HEK293 (cell line): ENCODE measurements around the gene MECP2.

Experiments used
- CTCF ChIA-PET: fragments of 350-600 bp; formaldehyde crosslinking; extraction: SDS; loops from one replicate; lab custom pipeline; 2021; ENCODE audit warnings: antibody characterized with exemption; lab: Yijun Ruan, JAX
- POLR2A ChIA-PET: fragments of 300-600 bp; formaldehyde crosslinking; extraction: SDS; loops from one replicate; lab custom pipeline; 2020; ENCODE audit warnings: antibody characterized with exemption, inconsistent platforms; lab: Yijun Ruan, JAX
- H3K27ac ChIP-seq: fragments of 200-500 bp; sonication (Bioruptor generic); 2 replicates; pipeline ENCODE4 v1.5.1; 2014; ENCODE audit warnings: low read depth, low read length, control low read depth, inconsistent platforms; ENCODE audit errors: extremely low read depth
- H3K36me3 ChIP-seq, 2 experiments: fragments of 200-500 bp in 1 of 2; sonication (Bioruptor generic) in 1 of 2; 1 replicate in 1 of 2; 2 replicates in 1 of 2; pipeline ENCODE4 v1.5.1; 2014 to 2017; ENCODE audit warnings: inconsistent platforms in 2 of 2, low read length in 2 of 2; ENCODE audit not compliant: control insufficient read depth in 2 of 2, insufficient read depth in 1 of 2
- H3K4me1 ChIP-seq: fragments of 200-500 bp; sonication (Bioruptor generic); 2 replicates; pipeline ENCODE4 v1.5.1; 2014; ENCODE audit warnings: mild to moderate bottlenecking, low read length, inconsistent platforms; ENCODE audit not compliant: control insufficient read depth, insufficient read depth
- H3K4me3 ChIP-seq: 2 replicates; pipeline ENCODE4 v1.5.1; 2011; ENCODE audit warnings: low read depth, mild to moderate bottlenecking, control low read depth, low read length, moderate library complexity
- H3K9me3 ChIP-seq: fragments of 200-500 bp; sonication (Bioruptor generic); 2 replicates; pipeline ENCODE4 v1.5.1; 2014; ENCODE audit warnings: low read depth, low read length, inconsistent platforms; ENCODE audit not compliant: control insufficient read depth, insufficient read depth
- OVOL3 ChIP-seq: fragments of 450-650 bp; formaldehyde crosslinking; IDR thresholded peaks from 2 replicates; pipeline ENCODE4 v1.5.1; 2016; ENCODE audit warnings: missing biosample characterization, missing genetic modification characterization
- PATZ1 ChIP-seq: fragments of 450-650 bp; formaldehyde crosslinking; IDR thresholded peaks from 2 replicates; pipeline ENCODE4 v1.5.1; 2016; ENCODE audit warnings: missing biosample characterization, missing genetic modification characterization
- PRDM1 ChIP-seq: fragments of 450-650 bp; formaldehyde crosslinking; IDR thresholded peaks from 2 replicates; pipeline ENCODE4; 2016; ENCODE audit warnings: missing biosample characterization, missing genetic modification characterization
- PRDM10 ChIP-seq: fragments of 450-650 bp; formaldehyde crosslinking; IDR thresholded peaks from 2 replicates; pipeline ENCODE4 v1.5.1; 2016; ENCODE audit warnings: missing biosample characterization, missing genetic modification characterization
- SALL2 ChIP-seq: fragments of 450-650 bp; formaldehyde crosslinking; IDR thresholded peaks from 2 replicates; pipeline ENCODE4 v1.5.0; 2017; ENCODE audit warnings: missing biosample characterization, mild to moderate bottlenecking, missing genetic modification characterization, borderline replicate concordance
- SCRT2 ChIP-seq: fragments of 450-650 bp; formaldehyde crosslinking; IDR thresholded peaks from 2 replicates; pipeline ENCODE4 v1.5.1; 2016; ENCODE audit warnings: missing biosample characterization, missing genetic modification characterization
- SP2 ChIP-seq: fragments of 450-650 bp; formaldehyde crosslinking; IDR thresholded peaks from 2 replicates; pipeline ENCODE4 v1.5.1; 2016; ENCODE audit warnings: missing biosample characterization, missing genetic modification characterization
- ZNF121 ChIP-seq: fragments of 450-650 bp; formaldehyde crosslinking; IDR thresholded peaks from 2 replicates; pipeline ENCODE4 v1.5.1; 2016; ENCODE audit warnings: missing biosample characterization, missing genetic modification characterization
- ZNF214 ChIP-seq: fragments of 450-650 bp; formaldehyde crosslinking; IDR thresholded peaks from 2 replicates; pipeline ENCODE4 v1.5.1; 2017; ENCODE audit warnings: missing biosample characterization, mild to moderate bottlenecking, missing genetic modification characterization, borderline replicate concordance
- ZNF23 ChIP-seq: fragments of 450-650 bp; formaldehyde crosslinking; IDR thresholded peaks from 2 replicates; pipeline ENCODE4 v1.5.1; 2016; ENCODE audit warnings: missing biosample characterization, missing genetic modification characterization, borderline replicate concordance
- ZNF324 ChIP-seq: fragments of 450-650 bp; formaldehyde crosslinking; IDR thresholded peaks from 2 replicates; pipeline ENCODE4 v1.5.1; 2016; ENCODE audit warnings: missing biosample characterization, missing genetic modification characterization
- ZNF426 ChIP-seq: fragments of 450-650 bp; formaldehyde crosslinking; IDR thresholded peaks from 2 replicates; pipeline ENCODE4 v1.5.1; 2017; ENCODE audit warnings: missing biosample characterization, missing genetic modification characterization, mild to moderate bottlenecking, inconsistent platforms, moderate library complexity
- ZNF488 ChIP-seq: fragments of 450-650 bp; formaldehyde crosslinking; IDR thresholded peaks from 2 replicates; pipeline ENCODE4 v1.5.1; 2016; ENCODE audit warnings: missing biosample characterization, missing genetic modification characterization
- ZNF501 ChIP-seq: fragments of 450-650 bp; formaldehyde crosslinking; IDR thresholded peaks from 2 replicates; pipeline ENCODE4 v1.5.1; 2016; ENCODE audit warnings: missing biosample characterization, missing genetic modification characterization
- ZNF558 ChIP-seq: fragments of 450-650 bp; formaldehyde crosslinking; IDR thresholded peaks from 2 replicates; pipeline ENCODE4 v1.5.1; 2016; ENCODE audit warnings: missing biosample characterization, missing genetic modification characterization
- ZNF585B ChIP-seq: fragments of 450-650 bp; formaldehyde crosslinking; IDR thresholded peaks from 2 replicates; pipeline ENCODE4 v1.5.1; 2016; ENCODE audit warnings: missing biosample characterization, missing genetic modification characterization
- ZNF621 ChIP-seq: fragments of 450-650 bp; formaldehyde crosslinking; IDR thresholded peaks from 2 replicates; pipeline ENCODE4 v1.5.1; 2017; ENCODE audit warnings: missing biosample characterization, missing genetic modification characterization
- ZNF623 ChIP-seq: fragments of 450-650 bp; formaldehyde crosslinking; IDR thresholded peaks from 2 replicates; pipeline ENCODE4 v1.5.1; 2016; ENCODE audit warnings: missing biosample characterization, missing genetic modification characterization
- ZNF747 ChIP-seq: fragments of 450-650 bp; formaldehyde crosslinking; IDR thresholded peaks from 2 replicates; pipeline ENCODE4 v1.5.1; 2016; ENCODE audit warnings: missing biosample characterization, missing genetic modification characterization
- ZSCAN16 ChIP-seq: fragments of 450-650 bp; formaldehyde crosslinking; IDR thresholded peaks from 2 replicates; pipeline ENCODE4 v1.5.1; 2016; ENCODE audit warnings: missing biosample characterization, missing genetic modification characterization
- ZSCAN30 ChIP-seq: fragments of 450-650 bp; IDR thresholded peaks from 2 replicates; pipeline ENCODE4 v1.5.1; 2018; ENCODE audit warnings: missing biosample characterization, mild to moderate bottlenecking, missing genetic modification characterization, moderate library complexity

Gene MECP2

GRCh38 chrX:154040863-154041262 is 56.7 kb downstream of the MECP2 start:
- Histone ChIP-seq H3K27ac (no peak overlapping the region), H3K4me1 (0 out of 2 replicates have a peak, but pooled peaks cover under 1% of the 10 kb centered on the region), H3K9me3 (no peaks in the 10 kb centered on the region), H3K4me3 (no peak overlapping the region), H3K36me3 (peaks cover 0 to 11% of the 10 kb centered on the region in 2 experiments; a peak in 1 of 3 replicates)
- CTCF ChIA-PET, result interaction anchor here (0.5 to 4.8 kb wide), 4 partner anchors 9 to 1159 kb away, joined by 3 to 24 read pairs (median 12); no protein-coding TSS in a partner anchor
- POLR2A ChIA-PET, result no interaction called here
- TF ChIP-seq ZNF501 (no peak), ZNF214 (tag by site-specific recombination) (no peak), ZNF23 (tag by site-specific recombination) (no peak), ZNF623 (no peak), ZNF426 (tag by site-specific recombination) (no peak), ZNF621 (tag by site-specific recombination) (no peak), ZNF585B (tag by site-specific recombination) (no peak), ZNF747 (tag by site-specific recombination) (no peak)

GRCh38 chrX:154040307-154040756 is 57.2 kb downstream of the MECP2 start:
- Histone ChIP-seq H3K36me3 (peaks cover 0 to 11% of the 10 kb centered on the region in 2 experiments; a peak in 2 of 3 replicates), H3K27ac (no peak overlapping the region), H3K4me1 (no peaks in the 10 kb centered on the region), H3K4me3 (no peak overlapping the region), H3K9me3 (no peaks in the 10 kb centered on the region)
- POLR2A ChIA-PET, result no interaction called here
- TF ChIP-seq OVOL3 (tag by site-specific recombination), result no peak
- TF ChIP-seq ZNF488 (tag by site-specific recombination), result no peak
- TF ChIP-seq SALL2 (tag by site-specific recombination), result no peak
- no peak for TF ChIP-seq ZNF585B (tag by site-specific recombination)
- TF ChIP-seq ZSCAN16 (tag by site-specific recombination), result no peak
- TF ChIP-seq ZNF324 (tag by site-specific recombination), result no peak
- no peak for TF ChIP-seq PATZ1 (tag by site-specific recombination)
- no peak for TF ChIP-seq PRDM10 (tag by site-specific recombination)
- no peak for TF ChIP-seq SCRT2 (tag by site-specific recombination)
- TF ChIP-seq ZNF558 (tag by site-specific recombination), result no peak
- no peak for TF ChIP-seq ZSCAN30 (tag by site-specific recombination)
- no peak for TF ChIP-seq ZNF623
- TF ChIP-seq PRDM1 (tag by site-specific recombination), result no peak
- no peak for TF ChIP-seq SP2
- no peak for TF ChIP-seq ZNF121 (tag by site-specific recombination)
- CTCF ChIA-PET, result interaction anchor here (0.8 to 4.8 kb wide), 4 partner anchors 9 to 27 kb away, joined by 3 to 24 read pairs (median 12); no protein-coding TSS in a partner anchor
